ENCODE results near the gene COL9A2.

DNA sequence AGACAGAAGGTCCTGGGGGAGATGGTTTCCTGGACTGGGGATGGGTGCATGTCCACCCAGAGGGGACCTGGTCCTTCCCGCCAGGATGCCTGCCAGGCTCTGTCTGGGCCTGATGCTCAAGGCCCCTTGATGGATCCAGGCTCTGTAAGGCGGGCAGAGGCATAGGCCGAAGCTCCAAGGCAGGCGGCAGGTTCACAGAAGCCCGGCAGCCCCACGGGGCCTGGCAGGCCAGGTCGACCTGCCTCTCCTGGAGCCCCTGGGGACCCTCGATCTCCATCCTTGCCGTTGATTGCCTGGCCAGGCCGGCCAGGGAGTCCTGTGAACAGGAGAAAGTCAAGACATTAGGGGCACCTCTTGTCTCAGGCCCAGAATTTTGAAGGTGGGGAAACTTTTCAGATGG lies 16.0 kb downstream of the COL9A2 start:
- TF ChIP-seq POLR2AphosphoS5 (IDR thresholded peaks at IDR 0.05; ENCODE audit: borderline replicate concordance, low read depth, low read length) (no peak), EZH2 (IDR thresholded peaks at IDR 0.05) (no peak), FOXP2 (optimal IDR thresholded peaks at IDR 0.05; ENCODE audit: control extremely low read depth, extremely low read length, insufficient read depth) (no peak)
